Nephron progenitor cell (in vitro differentiated cells): ENCODE data around the gene ADGRA1.
"Not testable (repeated sequence)": the region's sequence is repeated elsewhere in the genome, so short reads cannot be mapped to it uniquely, and the experiment has no call there.

Experiments used
- DNase-seq: peaks from one replicate; pipeline ENCODE4 v3.0.0; 2021
- H3K27ac Mint-ChIP-seq: 2 replicates; pipeline ENCODE4 v1.8.0; 2021; ENCODE audit warnings: mild to moderate bottlenecking, moderate library complexity, mixed read lengths
- H3K27me3 Mint-ChIP-seq: 2 replicates; pipeline ENCODE4 v1.8.0; 2021; ENCODE audit warnings: mild to moderate bottlenecking, low read depth, mixed read lengths; ENCODE audit not compliant: poor library complexity
- H3K36me3 Mint-ChIP-seq: 2 replicates; pipeline ENCODE4 v1.8.0; 2021; ENCODE audit warnings: low read depth, mixed read lengths
- H3K4me1 Mint-ChIP-seq: 2 replicates; pipeline ENCODE4 v1.8.0; 2021; ENCODE audit warnings: mixed read lengths
- H3K4me3 Mint-ChIP-seq: 2 replicates; pipeline ENCODE4 v1.8.0; 2021; ENCODE audit warnings: mild to moderate bottlenecking, moderate library complexity, mixed read lengths
- H3K9me3 Mint-ChIP-seq: 2 replicates; pipeline ENCODE4 v1.8.0; 2021; ENCODE audit warnings: mild to moderate bottlenecking, moderate library complexity, mixed read lengths
- TF ChIP-seq, protein P1 (sequence below): fragments of 200-600 bp; sonication (generic); IDR thresholded peaks from 2 replicates; pipeline ENCODE4 v1.5.0; 2021; ENCODE audit warnings: antibody characterized with exemption

ADGRA1 gene

DNA sequence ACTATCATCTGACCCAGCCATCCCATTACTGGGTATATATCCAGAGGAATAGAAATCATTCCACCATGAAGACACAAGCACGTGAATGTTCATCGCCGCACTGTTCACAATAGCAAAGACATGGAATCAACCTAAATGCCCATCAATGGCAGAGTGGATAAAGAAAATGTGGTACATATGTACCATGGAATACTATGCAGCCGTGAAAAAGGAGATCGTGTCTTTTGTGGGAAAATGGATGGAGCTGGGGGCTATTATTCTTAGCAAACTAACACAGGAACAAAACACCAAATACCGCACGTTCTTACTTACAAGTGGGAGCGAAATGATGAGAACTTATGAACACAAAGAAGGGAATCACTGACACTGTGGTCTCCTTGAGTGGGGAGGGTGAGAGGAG, 62.5 kb downstream of the ADGRA1 start:
- DNase-seq = no peak
- Mint-ChIP-seq H3K4me1 (peaks cover 14% of the 10 kb centered on the region), H3K27me3 (peaks cover 64% of the 10 kb centered on the region), H3K4me3 (no peak overlapping the region), H3K9me3 (peaks cover 45% of the 10 kb centered on the region), H3K27ac (no peak overlapping the region), H3K36me3 (peaks cover 14% of the 10 kb centered on the region)
- TF ChIP-seq, protein P1, sequence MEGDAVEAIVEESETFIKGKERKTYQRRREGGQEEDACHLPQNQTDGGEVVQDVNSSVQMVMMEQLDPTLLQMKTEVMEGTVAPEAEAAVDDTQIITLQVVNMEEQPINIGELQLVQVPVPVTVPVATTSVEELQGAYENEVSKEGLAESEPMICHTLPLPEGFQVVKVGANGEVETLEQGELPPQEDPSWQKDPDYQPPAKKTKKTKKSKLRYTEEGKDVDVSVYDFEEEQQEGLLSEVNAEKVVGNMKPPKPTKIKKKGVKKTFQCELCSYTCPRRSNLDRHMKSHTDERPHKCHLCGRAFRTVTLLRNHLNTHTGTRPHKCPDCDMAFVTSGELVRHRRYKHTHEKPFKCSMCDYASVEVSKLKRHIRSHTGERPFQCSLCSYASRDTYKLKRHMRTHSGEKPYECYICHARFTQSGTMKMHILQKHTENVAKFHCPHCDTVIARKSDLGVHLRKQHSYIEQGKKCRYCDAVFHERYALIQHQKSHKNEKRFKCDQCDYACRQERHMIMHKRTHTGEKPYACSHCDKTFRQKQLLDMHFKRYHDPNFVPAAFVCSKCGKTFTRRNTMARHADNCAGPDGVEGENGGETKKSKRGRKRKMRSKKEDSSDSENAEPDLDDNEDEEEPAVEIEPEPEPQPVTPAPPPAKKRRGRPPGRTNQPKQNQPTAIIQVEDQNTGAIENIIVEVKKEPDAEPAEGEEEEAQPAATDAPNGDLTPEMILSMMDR = no peak

DNA sequence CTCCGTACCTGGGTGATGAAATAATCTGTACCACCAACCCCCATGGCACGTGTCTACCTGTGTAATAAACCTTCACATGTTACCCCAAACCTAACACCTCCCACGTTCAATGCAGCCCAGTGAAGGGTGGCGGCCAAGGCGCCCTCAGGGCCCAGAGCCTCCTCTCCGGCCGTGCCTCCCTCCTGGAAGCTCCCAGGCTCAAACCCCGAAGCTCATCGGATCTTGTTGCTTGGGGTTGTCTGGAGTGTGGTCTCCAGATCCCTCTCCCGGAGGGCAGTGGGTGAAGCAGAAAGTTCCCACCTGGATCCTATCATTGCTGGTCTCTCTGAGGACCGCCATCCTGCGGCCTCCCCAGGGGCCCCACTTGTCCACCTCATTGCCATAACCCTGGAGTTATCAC, 62.9 kb downstream of the ADGRA1 start:
- TF ChIP-seq, protein P1 = no peak
- DNase-seq = no peak
- H3K9me3 Mint-ChIP-seq = peaks cover 47% of the 10 kb centered on the region
- peaks cover 63% of the 10 kb centered on the region for H3K27me3 Mint-ChIP-seq
- peaks cover 14% of the 10 kb centered on the region for H3K36me3 Mint-ChIP-seq
- no peak overlapping the region for H3K27ac Mint-ChIP-seq
- H3K4me3 Mint-ChIP-seq = no peak overlapping the region
- peaks cover 11% of the 10 kb centered on the region for H3K4me1 Mint-ChIP-seq

DNA sequence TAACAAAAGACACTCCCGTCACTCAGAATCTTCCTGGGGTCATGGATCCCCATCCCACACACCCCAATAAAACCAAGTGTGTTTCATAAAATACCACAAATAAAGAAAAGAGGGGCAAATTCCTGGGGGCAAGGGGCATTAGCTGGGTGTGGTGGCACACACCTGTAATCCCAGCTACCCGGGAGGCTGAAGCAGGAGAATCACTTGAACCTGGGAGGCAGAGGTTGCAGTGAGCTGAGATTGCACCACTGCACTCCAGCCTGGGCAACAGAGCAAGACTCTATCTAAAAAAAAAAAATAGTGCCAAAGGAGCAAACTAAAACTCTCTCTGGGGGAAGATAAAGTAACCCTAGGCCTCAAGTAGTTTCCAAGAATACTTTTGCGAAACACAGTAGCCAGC, 63.3 kb downstream of the ADGRA1 start:
- peaks cover 63% of the 10 kb centered on the region for H3K27me3 Mint-ChIP-seq
- peaks cover 14% of the 10 kb centered on the region for H3K36me3 Mint-ChIP-seq
- H3K9me3 Mint-ChIP-seq = peaks cover 47% of the 10 kb centered on the region
- not testable (repeated sequence) for H3K4me3 Mint-ChIP-seq, H3K27ac Mint-ChIP-seq, DNase-seq
- peaks cover 11% of the 10 kb centered on the region for H3K4me1 Mint-ChIP-seq

DNA sequence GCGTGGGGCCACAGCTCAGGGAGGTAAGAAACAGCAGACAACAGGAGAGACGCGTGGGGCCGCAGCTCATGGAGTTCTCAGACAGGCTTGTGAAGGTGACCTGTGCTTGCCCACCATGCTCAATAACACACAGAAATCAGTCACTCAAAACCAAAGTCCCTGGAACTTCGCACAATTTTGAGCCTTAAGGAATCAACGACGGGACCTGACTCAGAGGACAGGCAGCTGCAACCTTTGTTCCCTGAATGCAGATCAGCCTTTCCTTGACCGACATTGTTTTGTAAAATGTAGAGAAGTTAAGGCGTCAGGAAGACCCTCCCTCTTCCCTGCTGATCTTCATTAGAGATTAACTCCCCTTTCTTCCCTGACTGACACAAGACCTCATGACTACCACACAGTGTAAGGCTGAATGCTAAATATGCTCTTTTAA, 63.8 kb downstream of the ADGRA1 start:
- H3K36me3 Mint-ChIP-seq = peaks cover 14% of the 10 kb centered on the region
- H3K9me3 Mint-ChIP-seq = peaks cover 42% of the 10 kb centered on the region
- no peak for DNase-seq
- H3K4me3 Mint-ChIP-seq = no peak overlapping the region
- H3K4me1 Mint-ChIP-seq = peaks cover 11% of the 10 kb centered on the region
- TF ChIP-seq, protein P1 = no peak
- H3K27ac Mint-ChIP-seq = no peak overlapping the region
- H3K27me3 Mint-ChIP-seq = peaks cover 58% of the 10 kb centered on the region

DNA sequence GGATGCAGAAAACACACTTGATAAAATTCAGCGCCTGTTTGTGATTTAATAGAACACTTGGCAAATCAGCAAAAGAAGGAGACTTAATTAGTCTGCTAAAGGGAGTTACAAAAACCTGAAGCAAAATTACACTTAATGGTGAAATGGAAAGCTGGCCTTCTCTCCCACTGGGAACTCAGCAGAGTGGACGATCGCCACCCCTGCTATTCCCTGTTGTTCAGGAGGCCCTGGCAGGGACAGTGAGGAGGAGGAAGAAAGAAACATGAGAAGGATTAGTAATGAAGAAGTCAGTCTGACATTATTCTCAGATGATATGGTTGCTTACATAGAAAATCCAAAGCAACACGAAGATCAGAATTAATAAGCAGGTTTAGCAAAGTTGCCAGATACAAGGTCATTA, 66.7 kb downstream of the ADGRA1 start:
- Mint-ChIP-seq H3K9me3 (peaks cover 13% of the 10 kb centered on the region), H3K27me3 (peaks cover 43% of the 10 kb centered on the region), H3K27ac (no peak overlapping the region), H3K4me3 (no peak overlapping the region), H3K36me3 (no peaks in the 10 kb centered on the region), H3K4me1 (peaks cover 15% of the 10 kb centered on the region)
- no peak for DNase-seq
- TF ChIP-seq, protein P1 = no peak

DNA sequence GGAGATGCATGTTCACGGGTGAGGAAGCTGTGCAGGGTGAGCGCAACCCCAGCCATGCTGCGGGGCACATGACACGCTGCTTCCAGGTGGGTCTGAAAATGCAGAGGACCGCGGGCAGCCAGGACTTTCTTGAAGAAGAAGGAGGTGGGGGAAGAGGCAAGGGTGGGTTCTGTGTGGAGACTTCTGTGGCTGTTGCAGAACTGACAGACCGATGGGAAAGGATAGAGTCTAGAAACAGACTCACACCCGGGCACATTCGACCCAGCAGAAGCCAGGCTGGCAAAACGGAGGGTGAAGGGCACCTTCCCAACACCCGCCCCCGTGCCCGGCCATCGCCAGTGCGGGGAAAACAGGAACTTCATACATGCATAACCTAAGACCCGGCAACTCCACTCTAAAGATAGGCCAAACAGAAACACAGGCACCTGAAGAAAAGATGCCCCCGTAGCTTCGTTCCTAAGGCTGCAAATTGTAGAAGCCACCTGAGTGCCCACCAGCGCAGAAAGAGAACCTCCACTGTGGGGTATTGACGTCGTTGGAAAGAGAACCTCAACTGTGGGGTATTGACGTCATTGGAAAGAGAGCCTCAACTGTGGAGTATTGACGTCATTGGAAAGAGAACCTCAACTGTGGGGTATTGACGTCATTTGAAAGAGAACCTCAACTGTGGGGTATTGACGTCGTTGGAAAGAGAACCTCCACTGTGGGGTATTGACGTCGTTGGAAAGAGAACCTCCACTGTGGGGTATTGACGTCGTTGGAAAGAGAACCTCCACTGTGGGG, 67.5 kb downstream of the ADGRA1 start:
- peaks cover 6% of the 10 kb centered on the region for H3K9me3 Mint-ChIP-seq
- no peaks in the 10 kb centered on the region for H3K36me3 Mint-ChIP-seq
- H3K4me3 Mint-ChIP-seq = no peak overlapping the region
- peaks cover 15% of the 10 kb centered on the region for H3K4me1 Mint-ChIP-seq
- DNase-seq = no peak
- TF ChIP-seq, protein P1 = no peak
- peaks cover 43% of the 10 kb centered on the region for H3K27me3 Mint-ChIP-seq
- no peak overlapping the region for H3K27ac Mint-ChIP-seq
